ENCODE results near the gene NACC2. TPM values are rescaled to one million over a fixed set of nuclear protein-coding genes. Genes with fewer than 3 reads are reported as not detected.

Gene NACC2
- total and polyA plus RNA-seq, 2 donors (not counting 3 experiments of a cell fraction or from before 2014, with no cell fraction given): 15.8 to 27.1 TPM

GRCh38 chr9:135969064-135969683 lies 125.9 kb downstream of the NACC2 start:
- CTCF ChIA-PET: interaction anchor here (0.7 to 5.8 kb wide), 12 partner anchors 20 to 164 kb away, joined by 3 to 211 read pairs (median 14); partner anchors contain the start of gene TMEM250
- intact Hi-C loops (cut with micrococcal nuclease) (loop anchor here (1.0 to 10.0 kb wide), 5 partner anchors 24 to 316 kb away; partner anchors contain the start of gene NACC2), dilution Hi-C loops (cut with MboI; ENCODE audit: extremely low pct_ligation_motif_present, low sequenced_read_pairs) (no loop called here)
- Histone ChIP-seq H3K27ac (ENCODE audit: insufficient read depth, low read depth, low read length) (peak overlapping the region; percentile 56), H3K9me3 (replicated peaks; ENCODE audit: control insufficient read depth, insufficient read depth, low read length) (no peaks in the 10 kb centered on the region), H2AFZ (ENCODE audit: low read depth, low read length) (no peak overlapping the region), H4K20me1 (replicated peaks; ENCODE audit: control insufficient read depth, extremely low read depth, insufficient read depth, low read length) (no peaks in the 10 kb centered on the region), H3K27me3 (ENCODE audit: control insufficient read depth in 2 of 2, insufficient read depth in 2 of 2, low read length in 2 of 2) (no peaks in the 10 kb centered on the region), H3K36me3 (ENCODE audit: control insufficient read depth in 2 of 2, extremely low read depth in 1 of 2, insufficient read depth in 2 of 2, low read length in 2 of 2) (no peaks in the 10 kb centered on the region), H3K4me3 (replicated peaks in 1 of 3; ENCODE audit: insufficient read depth in 1 of 3, low read depth in 1 of 3, low read length in 3 of 3) (no peak overlapping the region), H3K9ac (replicated peaks; ENCODE audit: extremely low read depth, insufficient read depth, low read length) (no peak overlapping the region), H3K4me1 (ENCODE audit: control insufficient read depth, extremely low read depth, insufficient read depth, low read length) (peaks cover 22% of the 10 kb centered on the region), H3K9me1 (replicated peaks; ENCODE audit: control insufficient read depth, extremely low read depth, insufficient read depth, low read length) (no peaks in the 10 kb centered on the region), H3K4me2 (ENCODE audit: insufficient read depth, low read length) (peak overlapping the region; percentile 14), H3K79me2 (ENCODE audit: control insufficient read depth, insufficient read depth, low read length) (no peaks in the 10 kb centered on the region)
- POLR2A ChIA-PET: no interaction called here
- no TSS peak for BruUV-seq (replicated peaks)
- TF ChIP-seq POLR2AphosphoS5 (IDR thresholded peaks at IDR 0.05; ENCODE audit: insufficient read depth, low read depth, low read length): peak; percentile 78
- TF ChIP-seq MAX (IDR thresholded peaks at IDR 0.05; ENCODE audit: insufficient read depth, insufficient read length): no peak
- no peak for TF ChIP-seq EZH2 (IDR thresholded peaks at IDR 0.05; ENCODE audit: borderline replicate concordance, low read depth, low read length, severe bottlenecking)
- TF ChIP-seq CTCF (IDR thresholded peaks at IDR 0.05; ENCODE audit: extremely low read depth in 1 of 2, insufficient read depth in 1 of 2, low read depth in 1 of 2, low read length in 2 of 2): no peak
- no peak for TF ChIP-seq POLR2A (IDR thresholded peaks at IDR 0.05; ENCODE audit: low read depth, low read length)
- peak; percentile 64 for TF ChIP-seq JUN (IDR thresholded peaks at IDR 0.05; ENCODE audit: borderline replicate concordance, insufficient read depth, insufficient read length, low read depth)
- TF ChIP-seq MYC (IDR thresholded peaks at IDR 0.05; ENCODE audit: low read depth, low read length): no peak
- TF ChIP-seq FOS (IDR thresholded peaks at IDR 0.05; ENCODE audit: borderline replicate concordance, insufficient read depth, low read length): peak; percentile 63
- peak; percentile 40 for TF ChIP-seq GATA2 (IDR thresholded peaks at IDR 0.05; ENCODE audit: insufficient read depth, insufficient read length, low read depth, low read length)
- FAIRE-seq: peak; percentile 94
- peak; percentile 84 for DNase-seq (ENCODE audit: low read depth, low spot score)
